HUES6 (cell line): ENCODE measurements around the gene ARHGAP26.

Source experiments
- H3K27ac ChIP-seq: 2 replicates; pipeline ENCODE4 v1.7.0; 2013; ENCODE audit warnings: low read depth, mild to moderate bottlenecking, low read length, inconsistent platforms
- H3K27me3 ChIP-seq: 2 replicates; pipeline ENCODE4 v1.6.1; 2013; ENCODE audit warnings: low read length; ENCODE audit not compliant: control insufficient read depth, insufficient read depth
- H3K36me3 ChIP-seq: 2 replicates; pipeline ENCODE4 v1.6.1; 2013; ENCODE audit warnings: low read length; ENCODE audit not compliant: control insufficient read depth, insufficient read depth
- H3K4me1 ChIP-seq: 2 replicates; pipeline ENCODE4 v1.6.1; 2013; ENCODE audit warnings: low read length; ENCODE audit not compliant: control insufficient read depth, insufficient read depth
- H3K4me3 ChIP-seq: 2 replicates; pipeline ENCODE4 v1.5.1; 2013; ENCODE audit warnings: low read depth, low read length
- H3K9ac ChIP-seq: one replicate; pipeline ENCODE4 v1.6.1; 2013; ENCODE audit warnings: mild to moderate bottlenecking, low read length
- H3K9me3 ChIP-seq: 2 replicates; pipeline ENCODE4 v1.6.1; 2013; ENCODE audit warnings: low read depth, low read length; ENCODE audit not compliant: control insufficient read depth, insufficient read depth

ARHGAP26 gene

DNA sequence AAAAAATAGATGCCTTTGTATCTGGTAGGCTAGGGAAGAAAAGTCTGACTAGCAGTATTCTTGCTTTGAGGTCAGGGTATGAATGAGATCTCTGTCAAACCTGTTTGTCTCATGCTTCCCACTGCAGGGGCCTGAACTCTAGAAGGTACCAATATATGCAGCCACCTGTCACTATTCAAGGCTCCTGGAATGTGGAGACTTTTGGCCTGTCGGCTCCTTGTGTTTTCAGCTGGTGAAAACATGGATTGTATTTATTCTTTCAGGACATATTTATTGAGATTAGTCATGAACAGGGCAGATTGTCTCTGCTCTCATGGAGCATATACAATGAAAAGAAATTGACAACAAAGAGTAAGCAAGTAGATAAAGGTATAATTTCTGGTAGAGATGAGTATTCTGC lies 255.8 kb downstream of the ARHGAP26 start:
- no peak overlapping the region for H3K9ac ChIP-seq
- H3K4me3 ChIP-seq = no peak overlapping the region
- H3K9me3 ChIP-seq = no peaks in the 10 kb centered on the region
- no peak overlapping the region for H3K27ac ChIP-seq
- H3K36me3 ChIP-seq = no peaks in the 10 kb centered on the region
- peaks cover 7% of the 10 kb centered on the region for H3K4me1 ChIP-seq
- no peaks in the 10 kb centered on the region for H3K27me3 ChIP-seq

DNA sequence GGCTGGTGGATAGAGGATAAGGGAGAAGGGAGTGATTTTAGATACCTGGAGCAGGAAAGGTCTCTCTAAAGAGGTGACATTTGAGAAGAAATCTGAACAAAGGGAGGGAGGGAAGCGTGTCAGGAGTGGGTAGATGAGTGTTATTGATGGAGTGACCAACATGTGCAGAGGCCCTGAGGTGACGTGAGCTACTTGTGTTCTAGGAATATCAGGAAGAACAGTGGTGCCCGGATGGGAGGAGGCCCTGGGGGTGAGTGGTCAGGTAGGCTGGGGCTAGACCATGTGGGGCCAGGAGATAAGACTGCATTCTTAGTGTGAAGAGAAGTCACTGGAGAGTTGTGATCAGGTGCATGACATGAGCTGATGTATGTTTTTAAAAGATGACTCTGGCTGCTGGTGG lies 256.2 kb downstream of the ARHGAP26 start:
- no peaks in the 10 kb centered on the region for H3K27me3 ChIP-seq
- no peak overlapping the region for H3K27ac ChIP-seq
- no peak overlapping the region for H3K9ac ChIP-seq
- H3K4me1 ChIP-seq = peaks cover 7% of the 10 kb centered on the region
- no peak overlapping the region for H3K4me3 ChIP-seq
- no peaks in the 10 kb centered on the region for H3K9me3 ChIP-seq
- no peaks in the 10 kb centered on the region for H3K36me3 ChIP-seq

DNA sequence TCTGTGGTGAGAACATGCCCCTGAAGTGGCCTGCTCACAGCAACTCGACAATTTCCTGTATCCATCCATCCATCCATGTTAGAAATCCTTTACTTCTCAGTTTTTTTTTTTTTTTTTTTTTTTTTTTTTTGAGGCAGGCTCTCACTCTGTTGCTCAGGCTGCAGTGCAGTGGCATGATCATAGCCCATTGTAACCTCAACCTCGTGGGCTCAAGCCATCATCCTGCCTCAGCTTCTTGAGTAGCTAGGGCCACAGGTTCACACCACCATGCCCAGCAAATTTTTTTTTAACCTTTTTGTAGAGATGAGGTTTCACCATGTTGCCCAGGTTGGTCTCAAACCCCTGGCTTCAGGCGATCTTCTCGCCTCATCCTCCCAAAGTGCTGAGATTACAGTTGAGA lies 259.1 kb downstream of the ARHGAP26 start:
- no peaks in the 10 kb centered on the region; the same call in 1 of the 2 replicates for H3K4me1 ChIP-seq
- H3K27ac ChIP-seq = no peak overlapping the region

DNA sequence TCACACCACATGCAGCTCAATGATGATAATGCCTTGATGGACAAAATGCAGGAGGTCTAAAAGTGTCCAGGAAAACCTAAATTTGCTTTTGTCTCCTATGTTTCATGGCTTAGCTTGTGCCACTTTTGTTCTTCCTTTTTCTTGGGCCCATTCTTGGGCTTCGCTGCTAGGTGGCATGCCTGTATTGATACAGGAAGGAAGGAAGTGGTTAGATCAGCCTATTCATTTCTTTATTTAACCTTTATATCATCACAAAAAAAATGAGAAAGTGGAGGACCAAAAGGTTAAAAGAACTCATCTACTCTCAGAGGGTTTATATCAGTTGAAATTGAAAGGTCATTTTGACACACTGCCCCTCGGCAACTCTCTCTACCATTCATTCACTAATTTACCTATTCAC lies 260.2 kb downstream of the ARHGAP26 start:
- Histone ChIP-seq H3K4me3 (no peak overlapping the region), H3K27me3 (no peaks in the 10 kb centered on the region), H3K4me1 (no peaks in the 10 kb centered on the region; the same call in 1 of the 2 replicates), H3K27ac (no peak overlapping the region), H3K9me3 (no peaks in the 10 kb centered on the region), H3K9ac (no peak overlapping the region), H3K36me3 (no peaks in the 10 kb centered on the region)

More for the DNA sequence above, 259.1 kb downstream of the ARHGAP26 start:
- no peaks in the 10 kb centered on the region for H3K27me3 ChIP-seq
- H3K9ac ChIP-seq = no peak overlapping the region
- no peaks in the 10 kb centered on the region for H3K9me3 ChIP-seq
- H3K36me3 ChIP-seq = no peaks in the 10 kb centered on the region
- no peak overlapping the region for H3K4me3 ChIP-seq

DNA sequence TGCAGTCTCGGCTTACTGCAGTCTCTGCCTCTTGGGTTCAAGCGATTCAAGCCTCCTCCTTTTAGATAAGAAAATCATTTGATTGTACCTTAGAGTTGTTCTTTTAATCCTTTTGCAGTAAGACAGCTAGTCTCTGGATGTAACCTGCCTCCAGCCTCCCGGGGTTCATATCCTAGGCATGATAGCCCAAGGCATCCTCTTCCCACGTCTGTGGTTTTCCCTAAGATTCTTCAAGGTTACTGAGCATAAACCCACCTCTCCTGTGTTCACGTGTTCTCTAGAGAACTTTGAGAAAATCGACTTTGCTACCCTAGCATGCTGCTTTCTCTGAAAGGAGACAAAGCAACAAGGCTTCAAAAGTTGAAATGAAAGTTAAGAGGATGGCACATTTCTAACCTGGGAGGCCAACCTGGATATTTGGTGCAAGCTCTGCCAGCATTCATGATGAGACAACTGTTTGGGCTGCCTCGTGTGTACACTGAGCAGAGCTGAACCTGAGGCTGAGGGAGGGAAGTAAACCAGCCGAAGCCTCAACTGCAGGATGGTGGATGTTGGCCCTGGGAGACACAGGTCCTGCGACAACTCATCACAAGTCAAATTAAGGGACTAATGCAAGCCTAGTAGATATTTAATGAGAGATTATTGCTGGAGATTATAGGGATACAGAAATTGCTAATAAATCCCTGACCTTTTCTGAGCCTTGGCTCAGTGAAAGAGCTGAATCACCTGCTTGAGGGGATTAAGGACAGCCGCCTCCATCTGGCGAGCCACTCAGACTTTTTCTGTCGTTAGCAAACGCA lies 261.8 kb downstream of the ARHGAP26 start:
- H3K9ac ChIP-seq = no peak overlapping the region
- no peaks in the 10 kb centered on the region for H3K27me3 ChIP-seq
- H3K36me3 ChIP-seq = no peaks in the 10 kb centered on the region
- H3K9me3 ChIP-seq = no peaks in the 10 kb centered on the region
- no peak overlapping the region for H3K27ac ChIP-seq
- H3K4me3 ChIP-seq = no peak overlapping the region
- peaks cover 11% of the 10 kb centered on the region for H3K4me1 ChIP-seq

DNA sequence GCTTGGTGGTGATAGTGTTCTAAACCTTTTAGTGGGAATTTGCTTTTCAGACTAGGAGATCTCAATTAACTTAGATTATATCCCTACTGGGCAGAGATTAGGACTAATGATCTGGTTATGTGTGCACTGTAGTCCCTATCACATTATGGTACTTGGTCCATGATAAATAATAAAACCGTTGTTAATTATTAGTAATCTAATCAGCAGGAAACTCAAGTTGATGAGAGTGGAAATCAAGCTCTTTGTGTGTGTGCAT lies 262.3 kb downstream of the ARHGAP26 start:
- H3K27me3 ChIP-seq = no peaks in the 10 kb centered on the region
- H3K9me3 ChIP-seq = no peaks in the 10 kb centered on the region
- no peaks in the 10 kb centered on the region for H3K36me3 ChIP-seq
- H3K4me3 ChIP-seq = no peak overlapping the region
- H3K9ac ChIP-seq = no peak overlapping the region
- H3K27ac ChIP-seq = no peak overlapping the region
- peaks cover 16% of the 10 kb centered on the region for H3K4me1 ChIP-seq

DNA sequence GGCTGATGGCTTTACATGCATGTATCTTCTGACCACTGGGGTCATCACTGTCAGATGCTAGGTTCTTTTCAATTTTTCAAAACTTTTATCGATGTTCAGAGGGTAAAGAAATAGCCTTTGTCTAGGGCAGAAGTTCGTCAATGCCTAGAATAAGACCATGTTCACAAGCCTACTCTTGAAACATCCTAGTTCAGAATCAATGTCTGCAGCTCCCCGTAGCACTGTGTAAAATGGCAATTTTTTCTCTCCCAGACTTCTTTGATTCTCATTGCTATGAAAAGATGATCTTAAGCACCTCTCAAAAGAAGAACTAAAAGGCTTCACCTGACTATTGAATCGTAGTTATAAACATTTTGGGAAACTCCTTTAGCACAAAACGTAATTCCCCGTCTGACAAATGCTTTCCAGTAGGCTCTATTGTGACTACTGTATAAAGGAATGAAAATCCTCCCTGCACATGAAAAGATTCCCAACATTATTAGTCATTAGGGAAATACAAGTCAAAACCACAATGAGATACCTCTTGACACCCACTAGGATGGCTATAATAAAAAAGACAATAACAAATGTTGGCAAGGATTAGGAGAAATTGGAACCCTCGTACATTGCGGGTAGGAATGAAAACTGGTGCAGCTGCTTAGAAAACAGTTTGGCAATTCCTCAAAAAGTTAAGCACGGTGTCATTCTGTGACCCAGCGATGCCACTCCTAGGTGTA lies 263.5 kb downstream of the ARHGAP26 start:
- Histone ChIP-seq H3K36me3 (no peaks in the 10 kb centered on the region), H3K9ac (no peak overlapping the region), H3K27ac (no peak overlapping the region), H3K27me3 (no peaks in the 10 kb centered on the region), H3K4me3 (no peak overlapping the region), H3K9me3 (no peaks in the 10 kb centered on the region), H3K4me1 (peaks cover 22% of the 10 kb centered on the region)

DNA sequence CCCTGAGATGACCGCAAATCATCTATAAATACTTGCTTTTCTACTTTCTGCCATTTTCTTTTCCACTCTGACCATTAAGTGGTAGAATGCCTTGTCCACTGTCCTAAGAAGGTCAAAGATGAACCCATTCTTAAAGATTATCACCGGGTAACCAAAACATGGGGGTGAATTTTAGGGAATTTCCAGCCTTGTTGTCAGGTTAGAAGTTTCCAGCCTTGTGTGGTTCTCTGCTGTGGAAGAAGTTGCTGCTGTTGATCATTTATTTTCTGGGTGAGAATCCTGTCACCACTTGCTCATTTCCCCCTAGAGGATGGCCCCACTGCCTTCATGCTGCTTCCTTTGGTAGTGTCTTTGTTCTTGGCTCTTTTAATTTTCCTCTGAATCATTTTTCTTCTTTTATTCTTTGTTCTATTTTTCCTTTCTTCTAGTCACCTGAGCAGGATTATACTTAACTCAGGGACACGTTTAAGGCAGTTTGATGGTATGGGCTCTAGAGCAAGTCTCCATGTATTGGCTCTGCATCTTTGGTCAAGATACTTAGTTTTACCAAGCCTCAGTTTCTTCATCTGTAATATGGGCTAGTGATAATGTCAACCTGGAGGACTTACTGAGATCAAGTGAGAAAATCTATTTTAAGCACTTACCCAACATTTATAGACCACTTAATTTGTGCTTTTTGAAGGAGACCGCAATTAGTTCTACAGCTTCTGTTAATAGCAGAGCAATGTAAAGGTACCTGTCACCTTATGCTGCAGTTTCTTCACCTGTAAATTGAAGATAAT lies 266.2 kb downstream of the ARHGAP26 start:
- no peak overlapping the region for H3K4me3 ChIP-seq
- H3K9ac ChIP-seq = no peak overlapping the region
- H3K27ac ChIP-seq = peak overlapping the region; percentile 63
- no peaks in the 10 kb centered on the region for H3K36me3 ChIP-seq
- H3K9me3 ChIP-seq = no peaks in the 10 kb centered on the region
- H3K27me3 ChIP-seq = no peaks in the 10 kb centered on the region
- peaks cover 22% of the 10 kb centered on the region for H3K4me1 ChIP-seq

DNA sequence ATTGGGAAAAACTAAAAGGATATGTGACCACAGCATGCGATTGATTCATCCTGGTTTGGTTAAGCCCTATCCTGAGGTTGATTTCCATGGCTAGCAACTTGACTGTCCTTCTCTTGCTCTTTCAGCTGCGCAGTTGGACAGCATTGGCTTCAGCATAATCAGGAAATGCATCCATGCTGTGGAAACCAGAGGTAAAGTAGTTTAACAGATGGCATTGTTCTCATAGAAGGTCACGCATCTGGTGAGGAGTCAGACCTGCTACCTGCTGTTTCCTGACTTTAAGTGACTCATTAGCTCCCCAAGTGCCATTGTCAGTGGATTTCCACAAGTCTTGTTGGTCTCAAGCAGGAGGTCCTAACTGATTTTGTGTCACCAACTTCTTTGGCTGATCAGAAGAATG lies 266.9 kb downstream of the ARHGAP26 start:
- Histone ChIP-seq H3K36me3 (no peaks in the 10 kb centered on the region), H3K9ac (no peak overlapping the region), H3K4me1 (peaks cover 22% of the 10 kb centered on the region), H3K27ac (peak overlapping the region; percentile 63), H3K9me3 (no peaks in the 10 kb centered on the region), H3K27me3 (no peaks in the 10 kb centered on the region), H3K4me3 (no peak overlapping the region)

DNA sequence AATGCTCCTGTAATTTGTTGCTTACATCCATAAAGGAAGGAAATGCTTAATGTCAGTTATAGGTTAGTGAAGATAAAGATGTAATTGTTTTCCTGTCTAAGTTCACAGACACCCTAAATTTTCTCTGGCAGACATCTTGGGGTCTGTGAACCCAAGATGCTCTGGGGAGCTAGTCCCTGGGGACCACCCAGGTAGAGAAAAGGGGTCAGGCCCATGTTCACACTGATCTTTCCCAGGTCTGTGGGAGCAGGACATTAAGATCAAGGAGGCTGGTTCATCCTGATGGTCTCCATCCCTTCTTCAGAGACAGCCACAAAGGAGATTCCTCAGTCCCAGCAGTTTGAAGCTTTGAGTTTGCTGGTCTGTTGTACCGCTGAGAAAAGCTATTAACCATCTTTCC lies 267.5 kb downstream of the ARHGAP26 start:
- Histone ChIP-seq H3K4me1 (peaks cover 22% of the 10 kb centered on the region), H3K9ac (no peak overlapping the region), H3K27me3 (no peaks in the 10 kb centered on the region), H3K9me3 (no peaks in the 10 kb centered on the region), H3K27ac (peak overlapping the region; percentile 54), H3K4me3 (no peak overlapping the region), H3K36me3 (no peaks in the 10 kb centered on the region)

DNA sequence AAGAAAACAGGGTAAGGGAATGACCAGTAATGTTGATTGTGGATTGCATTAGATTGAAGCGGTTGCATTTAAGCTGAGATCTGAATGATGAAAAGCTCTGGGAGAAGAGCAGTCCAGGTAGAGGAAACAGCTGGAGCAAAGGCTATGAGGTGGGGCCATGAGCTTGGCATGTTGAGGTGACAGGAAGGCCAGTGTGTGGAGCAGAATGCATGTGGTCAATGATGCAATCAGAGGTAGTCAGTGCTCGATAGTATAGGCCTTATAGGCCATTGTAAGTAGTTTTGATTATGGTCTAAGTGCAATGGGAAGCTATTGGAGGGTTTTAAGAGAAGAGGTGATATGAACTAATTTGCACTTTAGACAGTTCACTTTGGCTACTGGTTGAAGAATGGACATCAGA lies 270.4 kb downstream of the ARHGAP26 start:
- no peaks in the 10 kb centered on the region; the same call in 1 of the 2 replicates for H3K36me3 ChIP-seq
- no peaks in the 10 kb centered on the region for H3K27me3 ChIP-seq
- H3K9me3 ChIP-seq = no peaks in the 10 kb centered on the region

More for the DNA sequence above, 270.4 kb downstream of the ARHGAP26 start:
- Histone ChIP-seq H3K9ac (no peak overlapping the region), H3K27ac (no peak overlapping the region), H3K4me1 (peaks cover 22% of the 10 kb centered on the region), H3K4me3 (no peak overlapping the region)
